CD4-positive, alpha-beta T cell treated with Interleukin-4 for 4 hours (primary cell): ENCODE measurements around the gene NR2F1.

ENCODE experiments used
- DNase-seq: peaks from one replicate; pipeline ENCODE4 v3.0.0-alpha.2; 2020

NR2F1 gene

DNA sequence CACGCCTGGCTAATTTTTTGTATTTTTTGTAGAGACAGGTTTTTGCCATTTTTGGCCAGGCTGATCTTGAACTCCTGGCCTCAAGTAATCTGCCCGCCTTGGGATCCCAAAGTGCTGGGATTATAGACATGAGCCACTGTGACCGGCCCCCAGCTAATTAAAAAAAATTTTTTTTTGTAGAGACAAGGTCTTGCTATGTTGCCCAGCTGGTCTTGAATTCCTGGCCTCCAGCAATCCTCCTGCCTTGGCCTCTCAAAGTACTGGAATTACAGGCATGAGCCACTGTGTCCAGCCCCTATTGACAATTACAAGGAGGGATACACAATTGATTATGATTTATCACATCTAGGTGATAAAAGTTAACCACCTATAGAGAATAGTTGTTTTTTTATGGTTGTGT lies 59.5 kb downstream of the NR2F1 start:
- no peak for DNase-seq
